Type B pancreatic cell (in vitro differentiated cells): Measurements from ENCODE around the gene SGPL1. TPM values are rescaled to one million over a fixed set of nuclear protein-coding genes. Genes with fewer than 3 reads are reported as not detected.

Source experiments
- DNase-seq: peaks from one replicate; pipeline ENCODE4 v3.0.0; 2021; ENCODE audit warnings: mixed read lengths; ENCODE audit not compliant: unreplicated experiment; ENCODE audit errors: extremely low spot score
- H3K27ac Mint-ChIP-seq: 2 replicates; pipeline ENCODE4 v1.8.0; 2021; ENCODE audit warnings: mild to moderate bottlenecking, mixed read lengths
- H3K27me3 Mint-ChIP-seq: 2 replicates; pipeline ENCODE4 v1.8.0; 2021; ENCODE audit warnings: mixed read lengths
- H3K36me3 Mint-ChIP-seq: 2 replicates; pipeline ENCODE4 v1.8.0; 2021; ENCODE audit warnings: mixed read lengths
- H3K4me1 Mint-ChIP-seq: one replicate; pipeline ENCODE4 v1.8.0; 2021; ENCODE audit warnings: mixed read lengths; ENCODE audit not compliant: unreplicated experiment
- H3K4me3 Mint-ChIP-seq: 2 replicates; pipeline ENCODE4 v1.8.0; 2021; ENCODE audit warnings: mild to moderate bottlenecking, mixed read lengths
- H3K9me3 Mint-ChIP-seq: 2 replicates; pipeline ENCODE4 v1.8.0; 2021; ENCODE audit warnings: mixed read lengths
- CTCF ChIP-seq: fragments of 200-600 bp; sonication (generic); conservative IDR thresholded peaks from 2 replicates; pipeline ENCODE4 v1.5.0; 2021; ENCODE audit warnings: antibody characterized with exemption, mild to moderate bottlenecking
- total RNA-seq: library from RNA; stranded (reverse); gene quantifications from 2 replicates; pipeline ENCODE4 v1.2.1, GENCODE V29; 2021; ENCODE audit warnings: low replicate concordance

Gene SGPL1
- total RNA-seq, 1 donor from 2014 or later, result 70.5 TPM

- Mint-ChIP-seq H3K4me3 (no peak overlapping the region), H3K27ac (no peak overlapping the region), H3K9me3 (no peaks in the 10 kb centered on the region), H3K36me3 (no peaks in the 10 kb centered on the region), H3K27me3 (peaks cover 5% of the 10 kb centered on the region), H3K4me1 (peaks cover 11% of the 10 kb centered on the region)
- TF ChIP-seq CTCF, result no peak
- no peak for DNase-seq
Measured at GRCh38 chr10:70775679-70776454, 39.9 kb upstream of the SGPL1 start.

GRCh38 chr10:70776455-70777005 lies 39.2 kb upstream of the SGPL1 start:
- H3K4me1 Mint-ChIP-seq, result peaks cover 11% of the 10 kb centered on the region
- no peaks in the 10 kb centered on the region for H3K9me3 Mint-ChIP-seq
- peaks cover 5% of the 10 kb centered on the region for H3K27me3 Mint-ChIP-seq
- no peak for TF ChIP-seq CTCF
- H3K27ac Mint-ChIP-seq, result no peak overlapping the region
- no peak overlapping the region for H3K4me3 Mint-ChIP-seq
- no peaks in the 10 kb centered on the region for H3K36me3 Mint-ChIP-seq
- DNase-seq, result no peak

- peaks cover 11% of the 10 kb centered on the region for H3K4me1 Mint-ChIP-seq
- H3K27ac Mint-ChIP-seq, result no peak overlapping the region
- H3K4me3 Mint-ChIP-seq, result no peak overlapping the region
- H3K36me3 Mint-ChIP-seq, result no peaks in the 10 kb centered on the region
- no peak for TF ChIP-seq CTCF
- DNase-seq, result no peak
- no peaks in the 10 kb centered on the region for H3K27me3 Mint-ChIP-seq
- no peaks in the 10 kb centered on the region for H3K9me3 Mint-ChIP-seq
Measured at GRCh38 chr10:70777063-70777875, 38.5 kb upstream of the SGPL1 start.

GRCh38 chr10:70778267-70778924 lies 37.4 kb upstream of the SGPL1 start:
- Mint-ChIP-seq H3K4me3 (no peak overlapping the region), H3K27me3 (no peaks in the 10 kb centered on the region), H3K27ac (no peak overlapping the region), H3K9me3 (no peaks in the 10 kb centered on the region), H3K36me3 (no peaks in the 10 kb centered on the region), H3K4me1 (peaks cover 11% of the 10 kb centered on the region)
- no peak for DNase-seq
- no peak for TF ChIP-seq CTCF

GRCh38 chr10:70779088-70779487 lies 36.7 kb upstream of the SGPL1 start:
- Mint-ChIP-seq H3K36me3 (no peaks in the 10 kb centered on the region), H3K27me3 (no peaks in the 10 kb centered on the region), H3K27ac (no peak overlapping the region)

More at GRCh38 chr10:70779088-70779487, 36.7 kb upstream of the SGPL1 start:
- H3K9me3 Mint-ChIP-seq, result no peaks in the 10 kb centered on the region
- DNase-seq, result no peak
- H3K4me3 Mint-ChIP-seq, result no peak overlapping the region
- H3K4me1 Mint-ChIP-seq, result peaks cover 11% of the 10 kb centered on the region
- TF ChIP-seq CTCF, result no peak
